Activated gamma-delta T cell (primary cell): Measurements from ENCODE around the gene EPPIN.
"Not testable (repeated sequence)": the region's sequence is repeated elsewhere in the genome, so short reads cannot be mapped to it uniquely, and the experiment has no call there.

ENCODE experiments used
- DNase-seq: peaks from one replicate; lab custom pipeline; 2025; lab: John Stamatoyannopoulos, UW
- total RNA-seq, 2 donors: gene quantifications; one replicate each; lab custom pipeline; 2026; lab: John Stamatoyannopoulos, UW

EPPIN gene
- 0 to 0.04 reads per million in 2 donors for total RNA-seq

- no peak for DNase-seq
Measured at GRCh38 chr20:45547206-45547770, at the start of gene EPPIN. Gene EPPIN (minus strand): TSS chr20:45547401. CDS start chr20:45547357, 44 bp downstream.

DNA sequence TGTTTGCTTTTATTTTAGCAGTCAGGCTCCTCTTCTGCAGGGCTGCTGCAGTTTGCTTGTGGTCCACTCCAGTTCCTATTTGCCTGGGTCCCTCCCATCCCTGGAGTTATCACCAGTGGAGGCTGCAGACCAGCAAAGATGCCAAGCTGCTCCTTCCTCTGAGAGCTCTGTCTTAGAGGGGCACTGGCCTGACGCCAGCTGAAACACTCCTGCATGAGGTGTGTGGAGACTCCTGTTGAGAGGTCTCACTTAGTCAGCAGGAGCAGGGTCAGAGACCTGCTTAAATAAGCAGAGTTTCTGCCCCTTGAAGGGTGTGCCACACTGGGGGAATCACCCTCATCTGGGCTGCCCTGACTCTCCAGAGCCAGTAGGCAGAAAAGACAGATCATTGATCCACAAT is 48.0 kb upstream of the EPPIN start:
- DNase-seq = no peak

- no peak for DNase-seq
Measured at GRCh38 chr20:45593498-45593897, 46.3 kb upstream of the EPPIN start.

- no peak for DNase-seq
Measured at GRCh38 chr20:45592574-45593189, 45.5 kb upstream of the EPPIN start.

DNA sequence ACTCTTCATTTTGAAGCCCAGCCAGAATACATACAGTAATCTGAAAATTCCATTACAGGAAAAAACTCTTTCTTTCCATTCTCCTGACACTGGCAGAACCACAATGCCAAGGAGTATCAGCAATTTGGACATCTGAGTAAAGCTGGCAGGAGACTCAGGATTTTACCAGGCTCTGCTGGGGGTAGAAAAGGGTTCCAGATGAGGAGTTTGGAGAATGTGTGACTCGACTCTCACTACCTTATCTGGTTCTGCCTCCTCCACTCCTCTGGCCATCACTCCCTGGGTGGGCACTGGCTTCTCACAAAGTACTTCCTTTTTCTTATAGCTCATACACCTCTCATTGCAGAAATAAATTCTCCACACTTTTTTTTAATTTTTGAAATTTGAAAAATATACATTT is 42.5 kb upstream of the EPPIN start:
- DNase-seq = no peak

DNA sequence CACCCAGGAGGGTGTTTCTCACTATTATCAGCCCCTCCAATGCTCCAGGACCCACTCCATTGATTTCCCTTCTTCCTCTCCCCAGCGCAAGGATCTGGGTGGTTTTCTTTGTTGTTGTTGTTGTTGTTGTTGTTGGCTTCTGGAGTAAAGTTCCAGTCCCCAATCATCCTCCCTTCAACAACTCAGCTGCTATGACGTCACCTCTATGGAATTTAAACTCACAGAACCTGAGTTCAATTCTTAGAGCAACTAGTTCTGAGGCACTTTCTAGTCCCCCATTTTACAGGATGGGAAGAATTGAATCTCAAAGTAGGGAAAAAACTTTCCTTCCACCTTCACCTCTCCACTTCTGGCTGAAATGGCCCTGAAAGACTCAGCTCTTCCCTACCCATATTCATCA is 41.6 kb upstream of the EPPIN start:
- DNase-seq = no peak

- DNase-seq = not testable (repeated sequence)
Measured at GRCh38 chr20:45585986-45586385, 38.8 kb upstream of the EPPIN start.

GRCh38 chr20:45584294-45584693 is 37.1 kb upstream of the EPPIN start:
- not testable (repeated sequence) for DNase-seq

DNA sequence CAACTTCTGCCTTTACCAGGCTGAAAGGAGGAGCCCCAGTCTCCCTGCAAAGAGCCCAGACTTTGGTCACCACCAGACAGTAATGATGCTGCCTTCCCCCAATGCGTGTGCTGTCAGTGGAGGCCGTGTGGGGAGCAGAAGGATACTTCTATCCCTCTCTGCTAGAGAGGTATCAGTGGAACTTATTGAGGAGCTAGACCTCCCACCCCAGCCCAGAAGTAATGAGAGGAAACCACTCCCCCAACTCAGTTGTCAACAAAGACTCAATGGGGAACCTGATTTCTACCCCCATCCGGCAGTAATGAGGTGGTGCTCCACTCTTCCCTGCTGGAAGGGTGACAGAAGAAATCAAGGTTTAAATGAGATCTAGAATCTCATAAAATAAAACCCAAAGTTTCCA is 36.3 kb upstream of the EPPIN start:
- DNase-seq = no peak

DNA sequence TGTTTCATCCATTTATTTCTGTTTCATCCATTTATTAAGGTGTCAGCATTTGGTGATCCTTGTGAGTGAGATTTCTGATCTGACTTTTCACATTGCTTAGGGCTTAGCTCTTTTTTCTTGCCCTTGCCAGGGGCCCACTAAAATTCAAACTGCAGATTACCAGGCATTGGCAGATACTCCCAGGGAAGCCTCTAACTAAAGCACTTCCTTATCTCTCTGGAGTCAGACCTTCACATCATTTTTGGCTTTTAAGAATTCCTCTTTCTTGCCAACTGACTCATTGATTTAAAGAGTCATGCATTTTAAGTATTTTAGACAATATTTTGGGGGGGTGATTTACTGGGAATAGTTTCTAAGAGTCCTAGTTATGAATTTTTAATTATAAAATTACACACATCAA is 34.5 kb upstream of the EPPIN start:
- no peak for DNase-seq

DNA sequence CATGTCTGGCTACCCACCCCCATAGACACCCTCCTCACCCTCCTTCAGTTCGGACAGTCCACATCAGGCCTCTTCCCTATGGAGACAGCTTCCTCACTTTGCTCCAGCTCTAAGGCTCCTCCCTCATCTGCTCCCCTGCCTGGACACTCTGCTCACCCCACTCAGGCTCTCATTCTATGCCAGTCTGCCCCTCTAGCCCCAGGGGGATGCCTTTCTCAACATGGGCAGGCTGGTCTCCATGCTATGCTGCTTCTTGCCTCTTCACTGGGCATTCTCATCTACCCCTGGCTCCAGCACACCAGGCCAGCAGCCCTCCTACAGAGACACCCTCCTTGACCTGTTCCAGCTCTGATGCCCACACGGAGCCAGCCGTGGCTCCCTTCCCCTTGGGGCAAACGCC is 32.0 kb upstream of the EPPIN start, which contains the start of gene WFDC8:
TSS of gene WFDC8 (minus strand) at position 101 of the 400 bp plus-strand sequence. CDS start at position 64, 37 bp downstream.
- no peak for DNase-seq

- DNase-seq = no peak
Measured at GRCh38 chr20:45578231-45578630, 31.0 kb upstream of the EPPIN start.

DNA sequence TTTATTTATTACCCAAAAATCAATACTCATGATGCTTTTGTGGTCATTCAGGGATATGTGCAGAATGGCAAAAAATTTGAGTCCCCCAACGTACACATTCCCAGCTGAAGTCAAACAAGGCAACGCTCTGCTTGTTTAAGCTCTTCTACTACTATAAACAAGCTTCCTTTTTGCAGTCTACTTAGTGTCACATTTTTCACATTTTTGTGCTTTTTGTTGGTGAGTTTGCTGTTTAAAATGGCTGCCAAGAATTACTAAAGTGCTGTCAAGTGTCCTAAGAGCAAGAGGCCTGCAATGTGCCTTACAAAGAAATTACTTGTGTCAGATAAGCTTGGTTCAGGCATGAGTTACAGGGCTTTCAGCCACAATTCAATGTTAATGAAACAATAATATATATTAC is 29.8 kb upstream of the EPPIN start:
- DNase-seq = no peak

GRCh38 chr20:45575931-45576330 is 28.7 kb upstream of the EPPIN start:
- DNase-seq = no peak

- not testable (repeated sequence) for DNase-seq
Measured at GRCh38 chr20:45569650-45570049, 22.4 kb upstream of the EPPIN start.

GRCh38 chr20:45564760-45565276 is 17.6 kb upstream of the EPPIN start:
- DNase-seq = no peak

GRCh38 chr20:45555198-45555597 is 8.0 kb upstream of the EPPIN start:
- no peak for DNase-seq

DNA sequence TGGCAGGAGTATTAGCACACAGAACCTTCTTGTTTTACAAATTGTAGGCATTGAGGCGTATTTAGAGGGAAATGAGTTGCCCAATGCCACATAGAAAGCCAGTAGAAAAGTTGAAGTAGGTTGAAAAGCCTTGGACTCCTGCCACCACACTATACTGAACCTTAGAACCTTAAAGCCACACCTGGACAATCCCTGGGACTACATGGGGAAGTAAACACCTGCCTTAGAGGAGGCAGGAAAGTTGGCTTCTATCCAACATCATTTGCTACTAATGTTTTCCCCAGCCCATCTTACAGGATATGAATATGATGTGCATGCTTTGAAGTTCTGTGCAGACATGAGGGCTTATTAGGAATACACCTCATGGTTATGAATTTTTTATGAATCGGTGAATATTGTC is 5.3 kb upstream of the EPPIN start:
- DNase-seq = no peak

GRCh38 chr20:45550765-45551164 is 3.6 kb upstream of the EPPIN start:
- no peak for DNase-seq

DNA sequence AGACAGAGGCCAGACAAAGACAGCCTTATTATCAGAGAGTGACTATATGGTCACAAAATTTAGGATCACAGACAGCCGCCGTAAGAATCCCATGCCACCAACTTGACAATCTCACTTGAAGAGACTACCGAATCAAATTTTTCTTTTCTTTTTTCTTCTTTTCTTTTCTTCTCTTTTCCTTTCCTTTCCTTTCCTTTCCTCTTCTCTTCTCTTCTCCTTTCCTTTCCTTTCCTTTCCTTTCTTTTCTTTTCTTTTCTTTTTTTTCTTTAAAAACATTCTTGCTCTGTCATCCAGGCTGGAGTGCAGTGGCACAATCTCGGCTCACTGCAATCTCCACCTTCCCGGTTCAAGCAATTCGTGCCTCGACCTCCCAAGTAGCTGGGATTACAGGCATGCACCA is 1.2 kb upstream of the EPPIN start:
- DNase-seq = no peak

DNA sequence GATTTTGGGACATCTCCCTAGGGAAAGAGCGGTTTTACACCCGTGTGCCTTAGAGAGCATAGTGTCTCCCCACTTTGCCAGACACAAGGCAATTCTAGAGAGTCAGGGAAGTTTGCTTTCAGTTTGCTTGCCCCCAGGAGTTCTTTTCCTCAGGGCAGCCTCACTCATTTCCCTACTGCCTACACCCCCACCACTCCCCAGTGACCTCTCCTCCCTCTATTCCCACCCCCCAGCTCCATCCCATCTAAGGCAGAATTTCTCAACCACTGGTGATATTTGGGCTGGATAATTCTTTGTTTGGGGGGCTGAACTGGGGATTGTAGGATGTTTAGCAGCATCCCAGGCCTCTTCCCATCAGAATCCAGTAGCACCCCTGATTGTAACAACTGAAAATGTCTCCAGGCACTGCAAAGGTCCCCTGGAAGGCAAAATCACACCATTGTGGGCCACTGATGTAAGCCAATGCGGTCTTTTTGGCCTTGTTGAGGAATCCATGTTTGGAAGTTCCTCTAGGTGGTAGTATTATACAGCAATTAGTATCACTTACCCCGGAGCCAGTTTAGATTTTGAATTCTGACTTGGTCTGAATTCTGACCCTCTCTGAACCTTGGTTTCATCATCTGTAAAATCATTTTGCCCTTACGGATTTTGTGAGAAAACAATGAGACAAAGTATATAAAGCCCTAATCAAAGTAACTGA is 1.3 kb downstream of the EPPIN start:
- DNase-seq = no peak

DNA sequence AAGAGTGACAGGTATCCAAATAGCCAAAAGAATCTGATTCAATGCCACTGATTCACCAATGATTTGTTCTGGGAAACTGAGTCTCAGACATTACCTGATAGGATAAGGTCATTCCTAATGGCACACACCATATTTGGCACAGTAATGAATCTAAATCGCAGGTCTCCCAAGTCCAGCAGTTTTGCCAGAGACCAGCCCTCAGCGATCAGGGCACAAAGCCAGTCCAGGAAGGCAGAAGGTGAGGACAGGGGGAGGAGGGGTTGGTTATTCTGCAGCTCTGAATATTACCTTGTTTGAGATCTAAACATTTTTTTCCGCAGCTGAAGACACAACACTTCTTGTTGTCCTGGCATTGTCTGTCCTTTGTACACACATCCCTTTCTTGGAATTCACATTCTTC is 1.9 kb downstream of the EPPIN start:
- DNase-seq = no peak

DNA sequence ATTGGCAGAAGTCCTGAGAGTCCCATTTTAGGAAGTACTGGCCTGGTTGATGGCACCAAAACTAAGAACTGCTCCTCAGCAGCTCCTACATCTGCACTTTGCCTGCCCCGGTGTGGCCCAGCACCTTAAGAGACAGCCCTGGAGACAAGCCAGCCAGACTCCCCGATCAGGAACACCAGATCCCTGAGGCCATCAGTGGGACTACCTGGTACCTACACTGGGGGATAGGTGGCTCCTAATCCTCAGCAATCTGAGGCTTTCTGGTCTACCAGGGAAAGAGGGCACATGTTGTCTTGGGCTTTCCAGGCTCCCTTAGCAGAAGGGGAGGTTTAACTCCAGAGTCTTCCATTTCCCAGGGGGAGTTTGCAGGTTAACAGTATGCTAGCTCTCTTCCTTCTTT is 7.8 kb downstream of the EPPIN start, which contains the start of gene WFDC6:
TSS of gene WFDC6 (minus strand) at position 101 of the 400 bp plus-strand sequence. CDS start at position 26, 75 bp downstream.
- DNase-seq = no peak
